CD4-positive, alpha-beta memory T cell (primary cell): ENCODE measurements around the gene LHFPL6. TPM values are rescaled to one million over a fixed set of nuclear protein-coding genes. Genes with fewer than 3 reads are reported as not detected.

ENCODE experiments used
- CTCF ChIA-PET: fragments of 350-600 bp; sonication (Branson Sonifier 250); formaldehyde crosslinking; loops from one replicate; lab custom pipeline; 2021; ENCODE audit warnings: inconsistent platforms; ENCODE audit not compliant: partially characterized antibody; lab: Charles Lee
- POLR2A ChIA-PET: fragments of 350-600 bp; sonication (Branson Sonifier 250); formaldehyde crosslinking; loops from one replicate; lab custom pipeline; 2021; ENCODE audit not compliant: partially characterized antibody; lab: Charles Lee
- DNase-seq, 5 donors: peaks; one replicate each; pipeline versions ENCODE4 v3.0.0 to v3.0.0-alpha.2; 2020 to 2022; ENCODE audit warnings: mixed read lengths in 1 of 5
- H3K27ac ChIP-seq: one replicate; pipeline ENCODE4 v1.7.0; 2013; ENCODE audit warnings: low read depth, low read length
- H3K27me3 ChIP-seq: 2 replicates; pipeline ENCODE4 v1.7.0; 2013; ENCODE audit warnings: mild to moderate bottlenecking, low read length, moderate library complexity; ENCODE audit not compliant: insufficient read depth
- H3K36me3 ChIP-seq: 2 replicates; pipeline ENCODE4 v1.7.0; 2013; ENCODE audit warnings: mild to moderate bottlenecking, low read length, moderate library complexity; ENCODE audit not compliant: insufficient read depth
- H3K4me1 ChIP-seq: 2 replicates; pipeline ENCODE4 v1.7.0; 2013; ENCODE audit warnings: mild to moderate bottlenecking, low read length, moderate library complexity; ENCODE audit not compliant: insufficient read depth
- H3K4me3 ChIP-seq, 2 donors: one replicate each; pipeline ENCODE4 v1.7.0; 2013; ENCODE audit warnings: low read length in 2 of 2, mild to moderate bottlenecking in 1 of 2
- H3K9me3 ChIP-seq, 2 donors: one replicate each; pipeline ENCODE4 v1.7.0; 2013; ENCODE audit warnings: low read length in 2 of 2, control low read depth in 1 of 2; ENCODE audit not compliant: control insufficient read depth in 1 of 2
- H3K27ac Mint-ChIP-seq, 7 donors: one replicate each; pipeline ENCODE4 v1.8.0; 2020 to 2021; ENCODE audit warnings: mixed read lengths in 7 of 7, mild to moderate bottlenecking in 6 of 7, inconsistent platforms in 3 of 7, moderate library complexity in 3 of 7
- H3K27me3 Mint-ChIP-seq, 2 donors: one replicate each; pipeline ENCODE4 v1.8.0; 2020 to 2021; ENCODE audit warnings: mixed read lengths in 2 of 2
- H3K36me3 Mint-ChIP-seq, 2 donors: one replicate each; pipeline ENCODE4 v1.8.0; 2020 to 2021; ENCODE audit warnings: mixed read lengths in 2 of 2, inconsistent platforms in 1 of 2, mild to moderate bottlenecking in 1 of 2
- H3K4me1 Mint-ChIP-seq, 4 donors: one replicate each; pipeline ENCODE4 v1.8.0; 2020 to 2021; ENCODE audit warnings: mixed read lengths in 4 of 4, mild to moderate bottlenecking in 1 of 4
- H3K4me3 Mint-ChIP-seq, 8 donors: one replicate each; pipeline ENCODE4 v1.8.0; 2020 to 2021; ENCODE audit warnings: mixed read lengths in 8 of 8, mild to moderate bottlenecking in 7 of 8, moderate library complexity in 6 of 8, inconsistent platforms in 3 of 8
- H3K9me3 Mint-ChIP-seq, 8 donors: one replicate each; pipeline ENCODE4 v1.8.0; 2020 to 2021; ENCODE audit warnings: mixed read lengths in 8 of 8, mild to moderate bottlenecking in 5 of 8, inconsistent platforms in 3 of 8, moderate library complexity in 1 of 8
- intact Hi-C: fragments of 100-400 bp; cut with micrococcal nuclease; formaldehyde crosslinking; loops from one replicate; pipeline ENCODE4 v1.15.1; 2023
- polyA plus RNA-seq, 2 donors: library from polyadenylated mRNA; unstranded; fragments of 300-500 nt; fragmentation: Illumina TruSeq; gene quantifications; one replicate each; pipeline ENCODE4 v1.2.3, GENCODE V29; 2021
- total RNA-seq, 2 experiments: library from RNA; stranded (reverse); gene quantifications; one replicate each; pipeline ENCODE4 v1.2.3, GENCODE V29; 2021

Gene LHFPL6
- total and polyA plus RNA-seq, 4 experiments from 2014 or later = 0.16 TPM; not detected in 3

DNA sequence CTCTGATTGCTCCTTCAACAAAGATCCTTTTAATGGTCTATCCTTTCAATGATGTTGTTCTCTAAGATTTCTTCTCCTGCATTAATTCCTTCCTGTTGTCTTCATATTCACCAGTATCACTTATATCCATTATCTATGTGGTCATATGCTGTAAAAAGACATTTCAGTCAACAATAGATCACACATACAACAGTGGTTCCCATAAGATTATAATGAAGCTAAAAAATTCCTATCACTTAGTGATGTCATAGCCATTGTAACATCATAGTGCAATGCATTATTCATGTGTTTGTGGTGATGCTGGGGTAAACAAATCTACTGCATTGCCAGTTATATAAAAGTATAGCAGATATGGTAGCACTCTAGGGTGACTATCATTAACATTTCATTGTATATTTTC is 266.1 kb downstream of the LHFPL6 start:
- no peak overlapping the region for H3K4me3 Mint-ChIP-seq
- POLR2A ChIA-PET = no interaction called here
- Histone ChIP-seq H3K36me3 (no peaks in the 10 kb centered on the region), H3K27ac (no peak overlapping the region), H3K4me1 (no peaks in the 10 kb centered on the region), H3K27me3 (no peaks in the 10 kb centered on the region), H3K9me3 (no peaks in the 10 kb centered on the region), H3K4me3 (no peak overlapping the region)
- H3K27ac Mint-ChIP-seq = no peak overlapping the region
- H3K27me3 Mint-ChIP-seq = peaks cover 0 to 4% of the 10 kb centered on the region in 2 donors
- intact Hi-C loops = no loop called here
- DNase-seq = no peak
- H3K4me1 Mint-ChIP-seq = no peaks in the 10 kb centered on the region
- H3K36me3 Mint-ChIP-seq = no peaks in the 10 kb centered on the region
- H3K9me3 Mint-ChIP-seq = peaks cover 0 to 7% (median 1%) of the 10 kb centered on the region in 8 donors
- CTCF ChIA-PET = interaction anchor here (1.3 kb wide), 1 partner anchor 12 kb away, joined by 4 read pairs; no protein-coding TSS in a partner anchor

DNA sequence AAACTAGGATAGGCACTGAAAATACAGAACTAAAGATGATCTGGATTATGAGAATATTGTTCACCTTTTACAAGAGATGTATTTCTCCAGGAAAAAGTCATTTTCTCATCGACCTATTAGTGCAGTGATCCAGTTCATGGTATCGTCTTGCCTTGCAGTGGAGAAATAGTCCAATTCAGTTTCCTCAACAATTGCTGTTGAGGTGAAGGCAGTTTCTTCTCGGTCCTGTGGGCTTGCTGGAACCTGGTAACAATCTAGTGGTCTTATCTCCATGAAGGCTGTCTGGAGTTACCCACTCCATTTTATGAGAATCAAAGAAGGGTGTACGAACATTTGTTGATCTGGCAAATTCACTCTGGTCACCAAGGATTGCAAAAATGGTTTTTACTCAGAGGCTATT is 266.8 kb downstream of the LHFPL6 start:
- Histone ChIP-seq H3K4me1 (no peaks in the 10 kb centered on the region), H3K27me3 (no peaks in the 10 kb centered on the region), H3K27ac (no peak overlapping the region), H3K9me3 (no peaks in the 10 kb centered on the region), H3K4me3 (no peak overlapping the region), H3K36me3 (no peaks in the 10 kb centered on the region)
- peaks cover 0 to 7% (median 1%) of the 10 kb centered on the region in 8 donors for H3K9me3 Mint-ChIP-seq
- CTCF ChIA-PET = no interaction called here
- POLR2A ChIA-PET = no interaction called here
- DNase-seq = no peak
- H3K36me3 Mint-ChIP-seq = no peaks in the 10 kb centered on the region
- intact Hi-C loops = no loop called here
- peaks cover 0 to 4% of the 10 kb centered on the region in 2 donors for H3K27me3 Mint-ChIP-seq
- H3K4me3 Mint-ChIP-seq = no peak overlapping the region
- no peak overlapping the region for H3K27ac Mint-ChIP-seq
- no peaks in the 10 kb centered on the region for H3K4me1 Mint-ChIP-seq

DNA sequence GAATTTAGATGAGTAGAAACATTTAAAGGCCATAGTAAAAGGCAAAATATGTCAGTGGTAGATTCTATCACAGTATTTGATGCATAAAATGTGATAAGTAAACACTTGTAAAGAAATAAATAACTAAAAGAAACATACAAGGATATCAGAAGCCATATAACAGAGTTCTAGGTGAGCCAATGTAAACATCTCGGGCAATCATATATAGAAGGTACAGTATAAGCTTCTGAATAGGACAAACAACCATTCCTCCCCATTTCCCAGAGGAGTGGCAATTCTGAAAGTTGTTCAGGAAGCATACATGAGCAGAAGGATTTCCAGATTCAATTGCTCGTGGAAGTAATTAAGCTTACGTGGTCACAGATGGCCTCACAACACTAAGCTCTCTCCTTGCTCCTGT is 267.3 kb downstream of the LHFPL6 start:
- H3K4me3 ChIP-seq = no peak overlapping the region
- peaks cover 0 to 4% of the 10 kb centered on the region in 2 donors for H3K27me3 Mint-ChIP-seq
- H3K36me3 Mint-ChIP-seq = no peaks in the 10 kb centered on the region
- intact Hi-C loops = no loop called here
- DNase-seq = no peak
- H3K9me3 Mint-ChIP-seq = peaks cover 0 to 7% (median 1%) of the 10 kb centered on the region in 8 donors
- POLR2A ChIA-PET = no interaction called here
- no peak overlapping the region for H3K4me3 Mint-ChIP-seq
- CTCF ChIA-PET = no interaction called here
- H3K4me1 ChIP-seq = no peaks in the 10 kb centered on the region
- no peaks in the 10 kb centered on the region for H3K9me3 ChIP-seq
- no peaks in the 10 kb centered on the region for H3K27me3 ChIP-seq
- no peaks in the 10 kb centered on the region for H3K36me3 ChIP-seq
- no peak overlapping the region for H3K27ac Mint-ChIP-seq
- H3K27ac ChIP-seq = no peak overlapping the region
- H3K4me1 Mint-ChIP-seq = no peaks in the 10 kb centered on the region

DNA sequence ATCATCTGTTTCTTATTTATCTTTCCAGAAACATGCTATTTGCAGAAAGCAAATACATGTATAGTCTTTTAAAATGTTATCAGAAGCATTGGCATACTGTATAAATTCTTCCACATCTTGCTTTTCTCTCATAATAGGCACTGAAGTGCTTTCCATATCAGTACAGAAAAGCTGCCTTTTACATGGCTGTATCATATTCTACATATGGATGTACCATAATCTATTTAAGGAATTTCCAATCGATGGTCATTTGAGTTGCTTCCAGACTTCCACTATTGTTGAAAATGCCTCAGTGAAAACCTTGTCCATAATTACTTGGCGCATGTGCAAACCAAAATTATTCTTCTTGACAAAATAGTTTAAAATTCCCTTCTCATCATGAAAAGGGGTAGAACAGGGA is 272.5 kb downstream of the LHFPL6 start:
- H3K27me3 ChIP-seq = no peaks in the 10 kb centered on the region
- H3K36me3 Mint-ChIP-seq = no peaks in the 10 kb centered on the region
- H3K4me3 Mint-ChIP-seq = no peak overlapping the region
- ChIA-PET CTCF (no interaction called here), POLR2A (no interaction called here)
- peaks cover 0 to 4% of the 10 kb centered on the region in 2 donors for H3K27me3 Mint-ChIP-seq
- H3K4me1 Mint-ChIP-seq = no peaks in the 10 kb centered on the region
- no peak overlapping the region for H3K27ac ChIP-seq
- H3K9me3 ChIP-seq = no peaks in the 10 kb centered on the region
- H3K36me3 ChIP-seq = no peaks in the 10 kb centered on the region
- DNase-seq = no peak
- no peak overlapping the region for H3K4me3 ChIP-seq
- H3K27ac Mint-ChIP-seq = no peak overlapping the region
- H3K4me1 ChIP-seq = no peaks in the 10 kb centered on the region
- intact Hi-C loops = no loop called here
- peaks cover 0 to 9% (median 3%) of the 10 kb centered on the region in 8 donors for H3K9me3 Mint-ChIP-seq

DNA sequence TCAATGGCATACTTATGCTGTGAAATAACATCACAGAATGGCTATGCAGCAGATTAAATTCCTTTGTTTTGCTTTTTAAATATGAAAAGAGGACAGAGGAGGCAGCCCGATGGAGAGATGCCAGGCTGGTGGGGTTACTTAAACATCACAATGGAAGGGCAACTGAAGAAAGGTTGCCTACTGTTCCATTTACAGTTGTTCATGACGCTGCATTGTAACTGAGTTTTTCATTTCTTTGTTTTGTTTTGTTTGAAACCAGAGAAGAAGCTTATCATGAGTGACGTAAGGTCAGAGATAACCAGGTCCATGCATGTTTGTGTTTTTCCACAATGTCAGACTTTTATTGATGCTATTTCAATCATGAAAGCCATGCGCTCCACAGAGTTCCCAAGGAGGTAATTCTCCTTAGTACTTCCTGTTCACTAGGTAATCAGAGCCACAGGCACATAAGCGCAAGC is 273.8 kb downstream of the LHFPL6 start:
- Mint-ChIP-seq H3K36me3 (no peaks in the 10 kb centered on the region), H3K9me3 (peaks cover 0 to 9% (median 3%) of the 10 kb centered on the region in 8 donors), H3K4me1 (no peaks in the 10 kb centered on the region), H3K27ac (no peak overlapping the region), H3K4me3 (no peak overlapping the region), H3K27me3 (peaks cover 0 to 4% of the 10 kb centered on the region in 2 donors)
- Histone ChIP-seq H3K4me1 (no peaks in the 10 kb centered on the region), H3K4me3 (no peak overlapping the region), H3K27me3 (no peaks in the 10 kb centered on the region), H3K9me3 (no peaks in the 10 kb centered on the region), H3K36me3 (no peaks in the 10 kb centered on the region), H3K27ac (no peak overlapping the region)
- CTCF ChIA-PET = no interaction called here
- POLR2A ChIA-PET = no interaction called here
- intact Hi-C loops = no loop called here
- DNase-seq = no peak

DNA sequence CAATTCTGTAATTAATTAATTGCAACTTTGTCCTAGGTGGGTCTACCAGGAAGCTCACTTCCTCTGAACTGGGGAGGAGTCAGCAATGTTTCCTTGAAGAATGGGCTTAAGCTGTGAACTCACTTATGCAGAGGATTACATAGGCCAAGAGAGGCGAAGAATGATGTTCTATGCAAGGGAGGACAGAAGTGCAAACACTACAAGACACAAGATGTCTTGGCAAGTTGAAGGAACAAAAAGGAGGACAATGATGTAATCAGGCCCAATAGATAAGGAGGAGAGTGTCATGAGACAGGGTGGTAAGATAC is 275.9 kb downstream of the LHFPL6 start:
- Histone ChIP-seq H3K36me3 (no peaks in the 10 kb centered on the region), H3K4me3 (no peak overlapping the region), H3K27me3 (no peaks in the 10 kb centered on the region), H3K9me3 (no peaks in the 10 kb centered on the region), H3K4me1 (no peaks in the 10 kb centered on the region), H3K27ac (no peak overlapping the region)
- Mint-ChIP-seq H3K27me3 (peaks cover 0 to 2% of the 10 kb centered on the region in 2 donors), H3K27ac (no peak overlapping the region), H3K4me3 (no peak overlapping the region), H3K36me3 (no peaks in the 10 kb centered on the region), H3K9me3 (peaks cover 0 to 4% (median under 1%) of the 10 kb centered on the region in 8 donors), H3K4me1 (no peaks in the 10 kb centered on the region)
- intact Hi-C loops = no loop called here
- no peak for DNase-seq
- POLR2A ChIA-PET = no interaction called here
- CTCF ChIA-PET = no interaction called here

DNA sequence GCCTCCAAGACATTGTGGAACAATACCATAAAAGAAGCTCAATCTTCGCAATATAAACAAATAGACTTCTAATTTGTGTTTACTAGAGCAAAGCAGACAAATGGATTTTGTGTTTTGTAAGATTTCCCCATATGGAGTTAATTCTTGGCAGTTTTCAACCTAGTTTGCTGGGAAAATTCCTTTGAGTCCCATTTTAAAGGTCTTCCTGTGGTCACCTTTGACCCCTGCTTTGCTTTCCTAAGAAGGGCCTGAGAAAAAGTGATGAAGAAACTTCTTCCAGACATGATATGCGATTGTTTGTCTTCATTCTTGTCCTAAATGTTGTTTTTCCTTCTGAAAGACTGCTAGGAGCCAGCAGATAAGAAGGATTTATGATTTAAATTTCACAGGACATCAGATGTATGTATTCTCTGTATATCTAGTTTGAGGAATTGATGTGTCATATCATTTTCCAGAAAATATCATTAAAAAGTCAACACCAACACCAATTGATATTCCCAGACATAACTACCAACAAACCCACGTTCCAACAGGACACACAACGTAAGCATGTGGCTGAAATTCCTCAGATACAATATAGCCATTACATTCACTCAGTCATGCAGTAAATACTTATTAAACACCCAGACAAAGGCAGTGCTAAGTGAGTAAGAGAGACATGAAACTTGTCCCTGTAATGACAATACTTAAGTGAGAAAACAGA is 276.4 kb downstream of the LHFPL6 start:
- Histone ChIP-seq H3K27me3 (no peaks in the 10 kb centered on the region), H3K27ac (no peak overlapping the region), H3K36me3 (no peaks in the 10 kb centered on the region), H3K9me3 (no peaks in the 10 kb centered on the region), H3K4me1 (no peaks in the 10 kb centered on the region), H3K4me3 (no peak overlapping the region)
- ChIA-PET CTCF (no interaction called here), POLR2A (no interaction called here)
- Mint-ChIP-seq H3K27me3 (peaks cover 0 to 2% of the 10 kb centered on the region in 2 donors), H3K9me3 (peaks cover 0 to 4% (median 0%) of the 10 kb centered on the region in 8 donors), H3K4me3 (no peak overlapping the region), H3K27ac (no peak overlapping the region), H3K36me3 (no peaks in the 10 kb centered on the region), H3K4me1 (no peaks in the 10 kb centered on the region)
- DNase-seq = no peak
- intact Hi-C loops = no loop called here
